ENCODE data around the gene MIPOL1.

MIPOL1 gene

DNA sequence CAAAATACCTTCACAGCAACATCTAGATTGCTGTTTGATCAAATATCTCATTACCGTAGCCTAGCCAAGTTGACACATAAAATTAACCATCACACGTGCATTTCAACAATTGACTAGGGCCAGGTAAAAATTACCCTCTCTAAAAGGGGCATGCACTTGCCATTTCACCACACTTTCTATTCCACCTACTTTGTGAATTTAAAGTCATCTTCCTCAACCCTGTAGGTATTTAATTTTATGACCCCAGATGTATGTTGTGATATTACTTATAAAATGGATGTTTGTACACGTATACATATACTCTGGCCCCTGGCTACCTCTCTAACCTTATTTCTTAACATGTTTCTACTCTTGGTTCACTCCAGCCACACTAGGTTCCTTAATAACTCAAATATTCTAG, 237.1 kb downstream of the MIPOL1 start:
- Histone ChIP-seq H3K36me3 (ENCODE audit: control insufficient read depth in 2 of 2, insufficient read depth in 1 of 2, low read length in 2 of 2) (no peaks in the 10 kb centered on the region), H3K4me1 (ENCODE audit: control insufficient read depth, insufficient read depth, low read length) (no peaks in the 10 kb centered on the region), H3K27ac (ENCODE audit: extremely low read depth, low read depth, low read length) (no peak overlapping the region), H3K9me3 (ENCODE audit: control insufficient read depth, insufficient read depth, low read depth, low read length) (no peaks in the 10 kb centered on the region), H3K4me3 (ENCODE audit: low read depth, low read length) (no peak overlapping the region)
- ChIA-PET POLR2A (no interaction called here), CTCF (no interaction called here)
- no peak for TF ChIP-seq REST (tag by site-specific recombination; IDR thresholded peaks at IDR 0.05)
- TF ChIP-seq, protein P1, sequence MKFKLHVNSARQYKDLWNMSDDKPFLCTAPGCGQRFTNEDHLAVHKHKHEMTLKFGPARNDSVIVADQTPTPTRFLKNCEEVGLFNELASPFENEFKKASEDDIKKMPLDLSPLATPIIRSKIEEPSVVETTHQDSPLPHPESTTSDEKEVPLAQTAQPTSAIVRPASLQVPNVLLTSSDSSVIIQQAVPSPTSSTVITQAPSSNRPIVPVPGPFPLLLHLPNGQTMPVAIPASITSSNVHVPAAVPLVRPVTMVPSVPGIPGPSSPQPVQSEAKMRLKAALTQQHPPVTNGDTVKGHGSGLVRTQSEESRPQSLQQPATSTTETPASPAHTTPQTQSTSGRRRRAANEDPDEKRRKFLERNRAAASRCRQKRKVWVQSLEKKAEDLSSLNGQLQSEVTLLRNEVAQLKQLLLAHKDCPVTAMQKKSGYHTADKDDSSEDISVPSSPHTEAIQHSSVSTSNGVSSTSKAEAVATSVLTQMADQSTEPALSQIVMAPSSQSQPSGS (tag by site-specific recombination; IDR thresholded peaks at IDR 0.05; ENCODE audit: low read depth): no peak
- no peak for TF ChIP-seq OSR2 (tag by site-specific recombination; IDR thresholded peaks at IDR 0.05)
- no peak for TF ChIP-seq ZNF10 (tag by site-specific recombination; IDR thresholded peaks at IDR 0.05)
- TF ChIP-seq ZNF747 (tag by site-specific recombination; IDR thresholded peaks at IDR 0.05): no peak
- no peak for TF ChIP-seq ZNF280D (tag by site-specific recombination; IDR thresholded peaks at IDR 0.05)
- TF ChIP-seq ZNF658 (tag by site-specific recombination; IDR thresholded peaks at IDR 0.05): no peak
- no peak for TF ChIP-seq FEZF1 (tag by site-specific recombination; IDR thresholded peaks at IDR 0.05)
- no peak for TF ChIP-seq ZNF350 (tag by site-specific recombination; IDR thresholded peaks at IDR 0.05)
- no peak for TF ChIP-seq ZNF148 (tag by site-specific recombination; IDR thresholded peaks at IDR 0.05; ENCODE audit: borderline replicate concordance)
- no peak for TF ChIP-seq KLF8 (tag by site-specific recombination; IDR thresholded peaks at IDR 0.05)
- no peak for TF ChIP-seq ZBTB8A (tag by site-specific recombination; IDR thresholded peaks at IDR 0.05)
- TF ChIP-seq ZNF248 (tag by site-specific recombination; IDR thresholded peaks at IDR 0.05): no peak
- no peak for TF ChIP-seq ZNF776 (tag by site-specific recombination; IDR thresholded peaks at IDR 0.05; ENCODE audit: borderline replicate concordance)
- no peak for TF ChIP-seq ZNF169 (tag by site-specific recombination; IDR thresholded peaks at IDR 0.05)
- TF ChIP-seq ZNF521 (tag by site-specific recombination; IDR thresholded peaks at IDR 0.05): no peak
- no peak for TF ChIP-seq ZNF600 (tag by site-specific recombination; IDR thresholded peaks at IDR 0.05)
- TF ChIP-seq ZNF837 (tag by site-specific recombination; IDR thresholded peaks at IDR 0.05): no peak
